ENCODE results near the gene GPR87.

The GPR87 gene, protein sequence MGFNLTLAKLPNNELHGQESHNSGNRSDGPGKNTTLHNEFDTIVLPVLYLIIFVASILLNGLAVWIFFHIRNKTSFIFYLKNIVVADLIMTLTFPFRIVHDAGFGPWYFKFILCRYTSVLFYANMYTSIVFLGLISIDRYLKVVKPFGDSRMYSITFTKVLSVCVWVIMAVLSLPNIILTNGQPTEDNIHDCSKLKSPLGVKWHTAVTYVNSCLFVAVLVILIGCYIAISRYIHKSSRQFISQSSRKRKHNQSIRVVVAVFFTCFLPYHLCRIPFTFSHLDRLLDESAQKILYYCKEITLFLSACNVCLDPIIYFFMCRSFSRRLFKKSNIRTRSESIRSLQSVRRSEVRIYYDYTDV

DNA sequence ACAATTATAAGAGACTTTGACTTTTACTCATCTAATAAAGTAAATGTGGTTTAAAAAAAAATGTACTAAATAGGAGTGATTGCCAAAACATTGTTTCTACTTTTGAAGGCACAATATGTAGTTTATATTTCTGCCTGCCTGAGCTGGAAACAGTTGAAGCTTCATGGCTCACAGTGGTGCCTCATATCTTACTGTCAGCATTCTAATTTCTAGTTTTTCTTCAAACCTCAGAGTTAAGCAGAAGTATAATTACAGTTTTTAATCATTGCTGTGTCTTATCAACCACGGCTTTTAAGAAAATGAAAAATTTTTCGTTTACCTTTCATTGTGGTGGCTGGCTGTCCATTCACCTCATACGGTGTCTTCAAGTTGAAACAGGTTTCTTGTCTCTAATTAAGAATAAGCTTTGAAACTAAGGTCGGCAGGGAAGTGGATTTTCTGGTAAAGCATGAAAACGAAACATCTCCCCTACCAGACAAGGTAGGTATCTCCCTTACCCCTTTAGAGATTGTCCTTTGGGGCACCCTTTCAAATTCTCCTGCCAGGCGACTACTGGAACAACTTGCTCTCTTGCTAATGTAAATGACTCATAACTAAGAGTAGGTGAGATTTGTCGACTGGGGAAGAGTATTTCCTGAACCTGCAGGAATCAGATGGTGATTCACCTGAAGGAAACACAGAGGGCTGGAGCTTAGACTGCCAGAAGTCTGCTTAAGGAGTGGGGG is at the start of gene GPR87:
GPR87 (minus strand) TSS at position 554 of the 725 bp plus-strand sequence. CDS start 16,720 bp downstream, outside the sequence.
- DNase-seq = no peak

DNA sequence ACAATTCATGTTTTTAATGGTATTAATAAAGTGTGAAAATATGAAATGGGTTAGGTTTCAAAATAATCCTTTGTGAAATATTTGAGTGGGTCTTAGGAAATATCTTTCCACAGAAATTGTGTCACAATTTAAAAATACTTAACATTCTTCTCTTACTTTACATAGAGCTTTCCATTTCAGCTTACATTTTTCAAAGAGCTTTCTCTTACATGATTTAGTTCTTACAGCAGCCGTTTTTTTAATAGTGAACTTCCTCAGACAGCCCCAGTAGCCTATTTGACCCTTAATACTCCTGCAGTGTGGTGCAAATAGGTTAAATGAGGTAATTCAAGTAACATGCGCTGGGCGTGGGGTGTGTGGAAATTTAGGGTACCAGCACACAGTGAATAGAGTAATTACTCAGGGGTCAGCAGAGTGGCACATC is 46.1 kb upstream of the GPR87 start:
- DNase-seq = no peak

DNA sequence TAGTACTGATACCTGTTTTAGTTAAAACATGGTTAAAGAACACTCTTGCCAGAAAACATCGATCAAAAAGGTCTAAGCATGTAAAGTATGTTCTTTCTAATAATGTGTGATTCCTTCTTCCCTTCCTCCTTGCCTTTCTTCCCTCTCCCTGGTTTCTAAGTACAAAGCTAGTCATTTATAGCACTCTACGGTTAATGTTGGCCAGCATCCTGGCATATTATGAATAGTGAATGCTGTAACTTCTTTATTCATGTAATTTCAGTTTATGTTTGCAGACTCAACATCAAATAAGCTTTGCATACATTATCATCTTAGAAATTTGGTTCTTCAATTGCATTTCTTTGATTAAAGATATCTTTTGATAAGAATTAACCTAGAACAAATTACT is 40.8 kb upstream of the GPR87 start:
- DNase-seq = no peak

DNA sequence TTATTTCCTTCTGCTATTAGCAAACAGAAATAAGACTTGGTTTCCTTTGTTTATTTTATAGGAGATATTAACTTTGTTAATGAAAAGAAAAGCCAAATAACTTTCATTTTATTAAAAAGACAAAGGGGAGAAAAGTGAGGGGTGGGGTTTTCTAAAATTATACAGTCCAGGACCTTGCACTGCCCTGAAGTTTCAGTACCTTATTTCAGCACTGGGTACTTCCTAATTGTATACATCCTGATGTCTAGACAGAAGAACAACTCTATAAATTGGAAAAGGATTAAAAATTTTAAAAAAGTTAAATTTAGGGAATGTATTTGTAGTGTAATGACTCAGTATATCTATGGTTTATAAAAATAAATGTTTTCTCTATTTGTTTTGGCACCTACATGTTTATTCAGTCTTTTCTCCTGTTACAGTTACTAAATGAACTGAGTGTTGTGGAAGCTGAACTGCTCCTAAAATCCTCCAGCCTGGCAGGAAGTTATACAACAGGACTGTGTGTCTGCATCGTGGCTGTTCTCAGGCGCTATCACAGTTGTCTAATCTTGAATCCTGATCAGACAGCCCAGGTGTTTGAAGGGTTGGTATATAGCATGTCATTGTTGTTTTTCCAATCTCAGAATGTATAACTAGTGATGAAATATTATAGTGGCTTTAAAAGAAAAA is 40.3 kb upstream of the GPR87 start:
- DNase-seq = no peak

DNA sequence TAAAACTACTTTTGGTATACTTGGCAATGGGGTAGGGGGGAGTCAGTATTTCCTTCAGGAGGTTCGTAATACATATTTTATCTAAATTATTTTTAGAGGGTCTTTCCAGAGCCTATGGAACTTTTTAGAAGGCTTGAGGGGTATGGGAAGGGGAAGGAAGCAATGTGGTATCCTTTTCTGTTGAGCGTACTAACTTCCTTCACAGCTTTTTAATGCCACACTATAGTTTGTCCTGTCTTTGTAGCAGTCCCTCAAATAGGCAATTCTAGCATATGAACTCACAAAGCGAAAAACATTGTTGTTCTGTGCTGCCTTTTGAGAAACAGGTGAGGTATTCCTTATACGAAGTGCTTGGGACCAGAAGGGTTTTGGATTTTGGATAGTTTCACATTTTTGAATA is 35.0 kb upstream of the GPR87 start:
- DNase-seq = no peak

DNA sequence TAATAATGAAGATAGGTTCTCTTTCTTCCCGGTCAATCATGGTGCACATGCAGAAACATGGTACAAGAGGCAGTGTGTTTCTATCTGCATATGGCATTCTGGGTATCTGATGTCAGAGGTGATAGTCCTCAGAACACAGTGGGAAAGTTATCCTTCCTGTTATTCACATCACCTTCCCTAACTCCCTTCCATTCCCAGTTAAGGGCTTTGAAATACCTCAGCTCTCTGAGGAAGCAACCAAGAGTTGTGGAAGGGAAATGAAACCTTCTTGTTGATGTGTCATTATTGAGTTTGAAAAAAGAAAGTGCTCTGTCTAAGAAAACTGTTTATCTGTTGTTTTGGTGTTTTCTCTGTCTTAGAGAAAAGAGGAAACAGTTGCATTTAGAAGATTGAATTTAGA is 34.6 kb upstream of the GPR87 start:
- DNase-seq = no peak

DNA sequence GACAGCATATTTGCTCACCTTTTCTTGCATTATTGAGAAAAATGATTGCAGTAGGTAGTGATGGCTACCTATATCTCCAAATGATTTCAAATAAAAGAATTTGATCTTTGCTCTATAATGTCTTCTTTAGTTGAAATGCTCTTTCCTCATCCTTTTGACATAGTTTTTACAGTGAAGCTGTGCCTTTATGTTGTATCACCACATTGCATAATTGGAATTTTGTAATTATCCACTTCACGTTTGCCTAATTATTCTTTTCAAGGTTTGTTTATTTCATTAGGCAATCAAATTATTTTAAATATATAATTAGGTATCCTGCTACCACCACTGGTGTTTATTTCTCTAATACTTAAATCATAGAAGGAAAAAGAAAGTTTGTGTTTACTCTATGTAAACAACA is 34.0 kb upstream of the GPR87 start:
- no peak for DNase-seq

DNA sequence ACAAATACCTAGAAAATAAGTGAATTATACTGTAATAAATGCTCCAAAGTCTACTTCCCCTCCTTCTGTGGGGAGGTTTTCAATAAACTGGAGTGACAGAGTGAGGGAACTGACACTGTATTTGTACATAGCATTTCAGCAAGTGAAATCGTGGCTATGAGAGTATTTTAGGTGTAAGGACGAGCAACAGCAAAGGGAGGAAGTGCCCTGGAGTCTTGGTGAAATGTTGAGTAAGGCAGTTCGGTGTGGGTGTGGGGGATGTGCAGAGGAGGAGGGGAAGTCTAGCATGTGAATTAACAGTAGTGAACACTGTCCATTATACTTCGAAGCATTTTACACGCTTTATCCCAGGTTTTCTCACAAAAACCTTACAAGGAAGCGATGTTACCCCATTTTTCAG is 30.8 kb upstream of the GPR87 start:
- peak; percentile 46 for DNase-seq

DNA sequence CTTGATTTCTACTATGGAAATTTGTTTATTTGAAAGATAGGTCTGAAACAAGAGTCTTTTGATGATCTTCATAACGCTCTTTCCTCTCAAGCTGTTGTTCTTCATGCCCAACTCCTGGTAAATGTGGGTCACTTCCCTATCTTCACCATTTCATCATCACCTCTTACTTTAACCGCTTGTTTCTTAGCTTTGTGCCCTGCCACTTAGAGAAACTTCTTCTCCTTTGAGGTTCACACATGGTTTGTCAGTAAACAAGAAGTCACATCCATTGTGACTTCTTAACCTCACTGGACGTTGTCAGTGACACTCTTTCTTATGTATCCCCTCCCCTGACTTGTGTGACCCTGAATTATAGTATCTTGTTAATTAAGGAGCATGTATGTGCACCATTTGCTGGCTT is 29.7 kb upstream of the GPR87 start:
- DNase-seq = peak; percentile 3

DNA sequence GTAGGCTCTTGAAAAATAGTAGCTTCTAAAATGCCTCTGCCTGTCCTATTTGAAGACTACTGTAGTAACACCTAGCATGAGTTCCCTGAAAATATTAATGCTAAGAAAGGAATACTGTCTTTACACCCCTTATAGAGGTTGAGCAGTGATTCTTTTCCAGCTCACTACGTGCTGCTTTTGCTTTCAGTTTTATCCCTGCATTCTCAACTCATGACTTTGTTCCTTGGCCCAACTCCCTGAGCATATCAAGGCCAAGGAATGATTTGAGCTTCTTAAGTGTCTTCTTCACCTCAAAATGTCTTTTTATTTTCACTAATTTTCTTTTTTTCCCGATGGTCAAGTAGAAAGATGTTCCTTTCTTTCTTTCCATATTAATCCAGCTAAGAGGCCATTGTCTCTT is 29.2 kb upstream of the GPR87 start:
- no peak for DNase-seq

DNA sequence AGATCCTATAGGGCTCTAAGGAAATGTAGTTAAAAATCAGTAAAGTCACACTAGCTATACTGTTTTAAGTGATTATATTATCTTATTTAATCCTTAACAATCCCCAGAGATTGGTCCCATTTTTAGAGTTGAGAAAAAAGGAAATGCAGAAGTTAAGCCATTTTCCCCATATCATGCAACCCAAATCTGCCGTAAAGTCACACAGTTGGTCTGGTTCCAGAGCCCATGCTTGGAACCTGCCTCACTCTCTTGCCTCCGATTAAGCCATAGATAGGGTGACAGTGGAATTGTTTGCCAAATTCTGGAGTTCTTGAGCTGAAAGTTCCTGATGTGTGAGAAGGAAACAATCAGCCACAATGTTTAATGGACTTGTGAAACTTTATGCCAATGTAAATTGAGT is 15.1 kb upstream of the GPR87 start:
- no peak for DNase-seq

DNA sequence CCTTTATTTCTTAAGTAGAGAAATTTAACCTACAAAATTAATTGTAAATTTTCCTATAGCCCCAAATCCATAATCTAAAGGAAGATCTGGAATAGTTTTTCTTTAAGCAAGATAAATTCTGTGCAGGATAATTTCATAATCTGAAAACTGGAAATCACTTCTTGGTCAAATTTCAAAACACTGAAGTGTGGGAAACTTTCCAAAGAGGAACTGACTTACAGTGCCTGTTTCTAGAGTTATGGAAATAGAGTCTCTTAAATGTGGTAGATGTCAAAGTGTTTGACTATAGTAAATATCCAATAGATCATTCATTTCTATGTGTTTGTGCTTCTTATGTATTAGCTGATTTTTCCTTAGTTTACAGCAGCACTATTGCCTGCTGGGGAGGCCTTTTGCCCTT is 14.3 kb upstream of the GPR87 start:
- DNase-seq = no peak

DNA sequence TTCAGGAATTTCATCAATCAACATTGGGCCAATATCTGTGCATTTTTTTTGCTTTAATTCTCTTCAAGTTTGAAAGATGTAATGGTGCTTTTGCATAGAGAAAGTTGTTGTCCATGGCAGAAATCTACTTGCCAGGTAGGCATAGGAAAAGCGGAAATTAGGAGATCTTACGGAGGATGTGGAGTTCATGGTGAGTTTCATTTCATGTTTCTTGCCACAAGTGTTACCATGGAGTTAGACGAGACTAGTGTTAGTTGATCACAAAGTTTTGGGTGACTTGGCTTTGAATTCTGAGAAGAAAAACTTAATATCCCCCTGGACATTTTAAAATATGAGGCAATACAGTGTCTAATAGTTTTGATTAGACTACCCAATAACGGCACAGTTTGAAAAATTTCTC is 13.8 kb upstream of the GPR87 start:
- DNase-seq = no peak

DNA sequence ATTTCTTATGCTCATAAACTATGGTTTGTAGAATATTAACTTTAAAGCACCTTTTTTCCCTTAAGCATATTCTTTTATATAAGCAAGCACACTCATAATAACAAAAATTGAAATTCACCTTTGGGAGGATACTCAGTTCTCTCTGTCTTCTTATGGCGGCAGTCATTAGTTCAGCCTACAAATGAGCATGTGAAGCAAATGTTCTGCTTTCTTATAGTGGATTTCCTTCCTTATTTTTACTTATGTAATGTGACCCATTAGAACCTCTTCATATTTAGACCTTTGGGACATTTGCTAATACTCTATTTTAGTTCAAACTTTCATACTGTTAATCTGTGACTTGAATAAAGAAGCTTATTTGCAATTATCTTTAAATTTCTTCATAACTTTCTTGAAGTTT is 12.7 kb upstream of the GPR87 start, which contains the start of gene P2RY13:
P2RY13 (minus strand) TSS at position 187 of the 400 bp plus-strand sequence; CDS start at position 166, 21 bp downstream.
- no peak for DNase-seq

DNA sequence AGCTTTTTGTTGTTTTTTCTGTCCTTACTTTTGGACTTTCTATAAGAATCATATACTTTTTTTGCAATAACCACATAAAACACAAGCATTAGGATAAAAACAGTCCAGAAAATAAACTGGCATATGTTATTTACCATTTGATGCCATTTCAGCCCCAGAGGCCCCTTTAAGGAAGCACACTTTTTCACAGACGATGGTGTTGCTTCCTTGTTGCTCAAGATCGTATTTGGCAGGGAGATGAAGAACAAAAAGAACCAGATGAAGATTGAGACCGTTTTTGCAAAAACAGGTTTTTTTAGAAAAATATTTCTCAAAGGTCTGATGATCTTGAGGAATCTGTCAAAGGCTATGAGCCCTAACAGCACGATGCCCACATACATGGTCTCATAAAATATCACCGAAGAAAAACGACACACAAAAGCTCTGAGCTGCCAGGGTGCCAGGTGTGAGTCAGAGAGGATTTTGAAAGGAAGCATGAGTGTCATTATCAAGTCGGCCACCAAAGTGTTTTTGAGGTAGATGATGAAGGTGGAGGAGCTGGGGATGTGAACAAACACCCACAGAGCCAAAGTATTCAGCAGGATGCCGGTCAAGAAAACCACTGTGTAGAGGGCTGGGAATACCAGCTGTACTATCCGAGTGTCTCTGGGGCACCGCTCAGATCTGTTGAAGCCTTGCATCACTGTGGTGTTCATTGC is 11.8 kb upstream of the GPR87 start:
- DNase-seq = peak; percentile 7

DNA sequence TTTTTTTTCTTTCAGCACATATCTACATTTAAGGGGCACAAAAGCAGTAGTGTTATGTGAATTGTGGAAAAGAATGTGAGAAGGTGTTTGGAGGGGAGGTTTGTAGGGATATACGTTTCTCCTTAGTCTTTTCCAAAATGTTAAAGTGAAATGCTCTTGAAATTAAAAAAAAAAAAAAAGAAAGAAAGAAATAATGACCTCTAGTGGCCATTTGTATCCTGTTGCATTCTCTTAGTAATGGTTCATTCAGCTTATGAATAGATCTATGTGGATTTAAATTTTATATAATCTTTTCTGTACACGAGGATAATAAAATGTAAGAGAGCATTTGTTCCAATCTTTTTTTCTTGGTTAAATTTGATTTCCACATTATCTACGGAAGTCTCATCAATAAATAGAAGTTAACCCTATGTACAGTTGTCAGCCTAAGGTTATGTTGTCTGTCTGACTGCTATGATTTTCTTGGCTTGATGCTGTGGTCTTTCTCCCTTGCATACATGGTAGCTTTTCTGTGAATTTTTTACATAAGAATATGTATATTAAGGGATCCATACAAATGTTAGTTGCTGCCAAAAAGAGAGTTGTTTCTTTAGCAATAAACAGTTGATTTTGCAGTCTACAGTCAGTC is 11.1 kb upstream of the GPR87 start:
- no peak for DNase-seq

DNA sequence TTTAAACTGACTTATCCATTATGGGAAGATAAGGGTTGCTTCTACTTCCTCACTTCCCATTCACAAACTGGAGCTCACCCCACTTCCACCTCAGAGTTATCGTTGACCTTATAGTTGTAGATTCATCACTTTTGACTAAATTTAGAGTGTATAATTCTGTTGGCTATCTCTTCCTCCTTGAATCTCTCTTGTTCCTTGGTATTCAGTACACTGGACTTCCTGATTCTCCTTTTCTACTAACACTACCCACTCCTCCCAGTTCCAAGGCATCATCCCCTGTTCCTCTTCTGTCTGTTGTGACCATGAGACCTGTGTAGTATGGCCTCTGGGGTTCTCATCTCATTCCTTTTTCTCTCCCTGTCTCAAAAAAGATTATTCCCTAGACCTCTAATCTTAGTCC is 5.9 kb upstream of the GPR87 start:
- DNase-seq = no peak

DNA sequence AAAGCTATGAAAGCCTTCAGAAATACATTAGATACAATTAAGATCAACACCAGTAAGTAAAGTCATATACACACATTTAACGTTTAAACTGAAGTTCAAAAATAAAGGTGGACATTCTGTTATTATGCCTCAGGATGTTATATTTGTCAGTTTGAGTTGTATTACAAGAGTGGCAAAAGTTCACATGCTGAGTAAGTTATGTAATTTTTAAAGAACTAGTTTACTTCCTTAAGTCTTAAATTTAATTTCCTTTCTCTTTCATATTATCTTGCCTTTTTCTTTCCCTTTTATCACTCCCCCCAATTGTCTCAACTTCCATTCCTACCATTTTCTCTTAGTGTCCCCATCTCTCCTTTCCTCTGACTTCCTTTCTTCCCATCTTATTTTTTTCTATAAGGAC is 4.9 kb upstream of the GPR87 start:
- DNase-seq = no peak

DNA sequence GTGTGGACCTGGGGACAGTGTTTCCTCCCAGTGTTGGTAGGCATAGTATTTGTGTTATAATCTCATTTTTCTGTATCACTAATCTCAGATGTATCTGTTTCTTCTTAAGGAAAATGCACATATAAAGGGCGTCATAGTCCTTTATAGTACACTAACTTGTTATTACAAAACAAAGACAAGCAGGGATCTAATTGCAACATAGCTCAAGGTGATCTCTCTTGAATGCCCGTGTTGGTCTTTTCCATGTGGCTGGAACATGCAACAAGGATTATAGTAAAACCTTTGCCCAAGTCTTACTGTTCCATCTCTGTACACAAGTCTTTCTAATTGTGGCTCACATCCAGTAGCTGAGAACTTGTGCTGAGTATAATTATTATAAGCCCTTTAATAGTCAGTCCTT is 3.5 kb upstream of the GPR87 start:
- no peak for DNase-seq

DNA sequence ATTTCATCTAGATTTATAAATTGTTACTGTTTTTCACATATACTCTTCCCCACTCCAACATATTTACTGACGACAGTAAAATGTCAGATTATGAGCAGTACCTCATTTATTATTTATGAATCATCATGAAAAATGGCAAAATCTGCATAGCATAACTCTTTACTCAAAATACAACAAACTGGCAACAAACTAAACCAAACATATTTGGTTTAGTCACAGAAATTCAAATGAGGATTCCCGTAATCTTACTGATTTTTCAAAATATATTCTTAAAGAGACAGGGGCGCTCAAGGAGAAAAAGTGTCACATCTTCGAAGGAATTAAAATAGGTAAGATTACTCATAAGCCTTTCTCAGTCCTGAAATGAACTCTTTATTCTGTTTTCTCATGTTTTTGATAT is 3.0 kb upstream of the GPR87 start:
- no peak for DNase-seq

DNA sequence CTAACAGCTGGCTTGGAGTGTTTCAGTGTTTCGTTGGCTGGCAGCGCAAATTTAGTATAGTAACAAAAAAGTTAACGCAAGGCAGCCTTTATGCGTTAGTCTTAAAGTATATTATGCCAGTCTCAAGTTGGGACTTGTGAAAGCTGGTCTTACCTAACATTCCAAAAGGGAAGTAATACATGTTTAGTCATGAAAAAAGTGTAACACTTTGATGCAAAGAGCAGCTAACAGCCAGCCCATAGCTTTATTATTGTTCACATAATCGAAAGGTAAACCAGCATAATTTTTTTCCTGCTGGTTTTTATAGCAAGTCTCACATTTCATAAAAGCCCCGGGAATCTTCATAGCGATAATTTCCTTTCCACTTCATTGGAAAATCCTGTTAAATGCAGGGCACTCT is 2.4 kb upstream of the GPR87 start:
- no peak for DNase-seq

DNA sequence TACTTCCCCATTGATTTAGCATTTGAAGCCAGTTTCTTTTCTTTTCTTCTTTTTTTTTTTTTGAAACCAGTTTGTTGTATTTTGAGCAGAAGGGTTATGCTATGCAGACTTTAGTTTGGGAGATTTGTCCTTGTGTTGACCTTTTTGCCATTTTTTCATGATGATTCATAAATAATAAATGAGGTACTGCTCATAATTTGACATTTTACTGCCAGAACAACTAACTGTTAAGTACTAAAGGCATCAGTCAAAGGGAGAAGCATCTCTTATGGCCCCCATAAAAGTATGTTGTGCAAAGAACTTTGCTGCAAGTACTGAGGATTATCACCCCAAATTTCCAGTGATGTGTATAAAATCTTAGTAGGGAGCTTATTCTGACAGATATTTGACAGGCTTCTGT is 1.7 kb upstream of the GPR87 start:
- DNase-seq = no peak

DNA sequence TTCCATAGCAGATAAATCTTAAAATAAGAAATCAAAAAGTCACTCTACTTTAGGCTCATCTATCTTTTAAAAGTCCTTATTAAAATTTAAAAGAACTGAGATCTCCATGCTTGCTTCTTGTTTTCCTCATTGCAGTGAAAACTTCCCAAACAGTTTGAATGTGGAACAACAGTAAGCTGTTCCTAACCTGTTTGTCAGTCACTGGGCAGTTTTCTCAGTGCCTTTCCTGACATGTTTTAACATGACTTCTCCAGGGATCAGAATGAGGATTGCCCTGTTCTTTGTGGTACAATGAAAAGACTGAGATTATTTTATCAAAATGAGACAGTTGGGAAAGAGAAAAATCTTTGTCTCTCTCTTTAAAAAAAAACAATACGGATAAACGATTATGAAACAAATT is 774 bp downstream of the GPR87 start:
- no peak for DNase-seq
